PC-9 (cell line): ENCODE results near the gene NUP205. TPM values are rescaled to one million over a fixed set of nuclear protein-coding genes. Genes with fewer than 3 reads are reported as not detected.

Source experiments
- BruUV-seq: library from RNA; stranded (reverse); fragments of 400-500 nt; replicated peaks from 2 replicates; lab custom pipeline; 2021; lab: Mats Ljungman, UMichigan
- CTCF ChIA-PET: fragments of 300-600 bp; sonication (Branson Sonifier 250); formaldehyde crosslinking; loops from one replicate; lab custom pipeline; 2022; ENCODE audit warnings: antibody characterized with exemption; lab: Charles Lee
- POLR2A ChIA-PET: fragments of 300-600 bp; sonication (Branson Sonifier 250); formaldehyde crosslinking; loops from one replicate; lab custom pipeline; 2022; ENCODE audit warnings: antibody characterized with exemption; ENCODE audit not compliant: unreplicated experiment; lab: Charles Lee
- DNase-seq, 2 experiments: peaks; one replicate each; pipeline versions ENCODE4 v3.0.0 to v3.0.0-alpha.2; 2015 to 2022; ENCODE audit warnings: mixed read lengths in 1 of 2
- H2AFZ ChIP-seq: fragments of 200-600 bp; sonication (generic); 2 replicates; pipeline ENCODE4 v1.8.1; 2017; ENCODE audit warnings: antibody characterized with exemption
- H3F3A ChIP-seq: fragments of 200-600 bp; sonication (generic); 2 replicates; pipeline ENCODE4 v1.8.1; 2017; ENCODE audit warnings: antibody characterized with exemption, mild to moderate bottlenecking, low read depth; ENCODE audit not compliant: insufficient read depth
- H3K27ac ChIP-seq: fragments of 200-600 bp; sonication (generic); 2 replicates; pipeline ENCODE4 v1.6.1; 2016; ENCODE audit warnings: mixed run types
- H3K27me3 ChIP-seq: fragments of 200-600 bp; sonication (generic); 2 replicates; pipeline ENCODE4 v1.6.1; 2016; ENCODE audit warnings: low read depth, mixed run types; ENCODE audit not compliant: insufficient read depth
- H3K36me3 ChIP-seq: fragments of 200-600 bp; sonication (generic); 2 replicates; pipeline ENCODE4 v1.6.1; 2016; ENCODE audit warnings: low read depth, mixed run types
- H3K4me1 ChIP-seq: fragments of 200-600 bp; sonication (generic); replicated peaks from 2 replicates; pipeline ENCODE4 v1.6.1; 2016; ENCODE audit warnings: mixed run types; ENCODE audit not compliant: insufficient read depth
- H3K4me2 ChIP-seq: fragments of 200-600 bp; sonication (generic); 2 replicates; pipeline ENCODE4 v1.6.1; 2017; ENCODE audit warnings: mixed run types
- H3K4me3 ChIP-seq: fragments of 200-600 bp; sonication (generic); 2 replicates; pipeline ENCODE4 v1.6.1; 2016; ENCODE audit warnings: mixed run types
- H3K79me2 ChIP-seq: fragments of 200-600 bp; sonication (generic); 2 replicates; pipeline ENCODE4 v1.6.1; 2017; ENCODE audit warnings: low read depth, mixed run types
- H3K9me2 ChIP-seq: fragments of 200-600 bp; sonication (generic); 2 replicates; pipeline ENCODE4 v1.8.1; 2017; ENCODE audit warnings: mild to moderate bottlenecking; ENCODE audit not compliant: insufficient read depth
- H3K9me3 ChIP-seq: fragments of 200-600 bp; sonication (generic); 2 replicates; pipeline ENCODE4 v1.8.1; 2016; ENCODE audit warnings: low read depth; ENCODE audit not compliant: insufficient read depth
- H4K20me1 ChIP-seq: fragments of 200-600 bp; sonication (generic); 2 replicates; pipeline ENCODE4 v1.8.1; 2017; ENCODE audit not compliant: insufficient read depth
- EZH2 ChIP-seq: fragments of 200-600 bp; sonication (generic); IDR thresholded peaks from 2 replicates; pipeline ENCODE4 v1.8.0; 2017; ENCODE audit warnings: antibody characterized with exemption, low read depth
- intact Hi-C: fragments of 100-400 bp; cut with micrococcal nuclease; formaldehyde crosslinking; loops from one replicate; pipeline ENCODE4 v1.10.0; 2022; ENCODE audit not compliant: unreplicated experiment
- total RNA-seq: library from RNA; stranded (reverse); gene quantifications from 2 replicates; pipeline ENCODE4 v1.2.3, GENCODE V29; 2021
- TF ChIP-seq, protein P1 (sequence below): fragments of 200-600 bp; sonication (generic); conservative IDR thresholded peaks from 2 replicates; pipeline ENCODE4 v1.6.1; 2017; ENCODE audit warnings: mixed run types, antibody characterized with exemption, mild to moderate bottlenecking, moderate library complexity

NUP205 gene
- total RNA-seq, 1 experiment from 2014 or later: 108 TPM

DNA sequence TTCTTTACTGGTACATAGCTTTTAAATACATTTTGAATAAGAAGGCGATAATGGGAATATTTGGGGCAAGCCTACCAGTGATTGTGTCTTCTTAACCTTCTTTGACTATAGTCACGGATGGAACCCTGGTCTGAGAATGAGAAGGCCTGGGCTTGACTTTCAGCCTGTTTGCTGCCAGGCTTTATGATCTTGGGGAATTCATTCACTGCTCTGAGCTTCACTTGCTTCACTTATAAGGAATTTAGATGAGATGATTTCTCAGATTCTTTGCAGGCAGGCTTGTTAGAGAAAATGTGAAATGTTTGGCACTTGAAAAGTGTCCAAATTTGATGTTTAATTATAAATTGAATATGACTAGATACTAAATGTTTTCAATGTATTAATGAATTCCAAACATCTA, 42.5 kb downstream of the NUP205 start:
- Histone ChIP-seq H2AFZ (no peak overlapping the region), H3K4me3 (no peak overlapping the region), H3F3A (no peaks in the 10 kb centered on the region), H3K36me3 (peaks cover 51% of the 10 kb centered on the region), H3K9me3 (no peaks in the 10 kb centered on the region), H3K79me2 (no peaks in the 10 kb centered on the region), H3K9me2 (no peaks in the 10 kb centered on the region), H4K20me1 (no peaks in the 10 kb centered on the region), H3K4me1 (no peaks in the 10 kb centered on the region), H3K27me3 (no peaks in the 10 kb centered on the region), H3K4me2 (no peak overlapping the region), H3K27ac (no peak overlapping the region)
- TF ChIP-seq EZH2: no peak
- TF ChIP-seq, protein P1, sequence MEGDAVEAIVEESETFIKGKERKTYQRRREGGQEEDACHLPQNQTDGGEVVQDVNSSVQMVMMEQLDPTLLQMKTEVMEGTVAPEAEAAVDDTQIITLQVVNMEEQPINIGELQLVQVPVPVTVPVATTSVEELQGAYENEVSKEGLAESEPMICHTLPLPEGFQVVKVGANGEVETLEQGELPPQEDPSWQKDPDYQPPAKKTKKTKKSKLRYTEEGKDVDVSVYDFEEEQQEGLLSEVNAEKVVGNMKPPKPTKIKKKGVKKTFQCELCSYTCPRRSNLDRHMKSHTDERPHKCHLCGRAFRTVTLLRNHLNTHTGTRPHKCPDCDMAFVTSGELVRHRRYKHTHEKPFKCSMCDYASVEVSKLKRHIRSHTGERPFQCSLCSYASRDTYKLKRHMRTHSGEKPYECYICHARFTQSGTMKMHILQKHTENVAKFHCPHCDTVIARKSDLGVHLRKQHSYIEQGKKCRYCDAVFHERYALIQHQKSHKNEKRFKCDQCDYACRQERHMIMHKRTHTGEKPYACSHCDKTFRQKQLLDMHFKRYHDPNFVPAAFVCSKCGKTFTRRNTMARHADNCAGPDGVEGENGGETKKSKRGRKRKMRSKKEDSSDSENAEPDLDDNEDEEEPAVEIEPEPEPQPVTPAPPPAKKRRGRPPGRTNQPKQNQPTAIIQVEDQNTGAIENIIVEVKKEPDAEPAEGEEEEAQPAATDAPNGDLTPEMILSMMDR: no peak
- intact Hi-C loops: no loop called here
- ChIA-PET CTCF (no interaction called here), POLR2A (no interaction called here)
- DNase-seq: no peak
- no TSS peak for BruUV-seq

DNA sequence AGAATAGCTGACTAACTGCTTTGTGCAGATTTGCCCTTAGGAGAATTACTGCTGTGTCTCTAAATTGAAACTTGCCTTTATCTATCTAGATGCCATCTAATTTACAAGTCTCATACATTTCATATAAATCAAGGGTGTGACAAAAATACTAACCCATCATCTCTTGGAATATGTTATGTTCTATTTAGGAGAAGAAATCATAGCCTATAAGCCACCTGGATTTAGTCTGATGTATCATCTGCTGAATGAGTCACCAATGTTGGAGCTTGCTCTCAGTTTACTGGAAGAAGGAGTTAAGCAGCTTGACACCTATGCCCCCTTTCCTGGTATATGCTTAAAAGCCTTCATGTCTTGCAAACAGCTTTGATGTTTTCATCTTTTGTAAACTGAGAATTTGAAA, 43.5 kb downstream of the NUP205 start:
- H3K4me3 ChIP-seq: no peak overlapping the region
- no peaks in the 10 kb centered on the region for H3K4me1 ChIP-seq
- H3K79me2 ChIP-seq: no peaks in the 10 kb centered on the region
- H2AFZ ChIP-seq: no peak overlapping the region
- H3K9me3 ChIP-seq: no peaks in the 10 kb centered on the region
- H3F3A ChIP-seq: no peaks in the 10 kb centered on the region
- no peak overlapping the region for H3K4me2 ChIP-seq
- no peak for DNase-seq
- TF ChIP-seq, protein P1: no peak
- no peak for TF ChIP-seq EZH2
- H3K9me2 ChIP-seq: no peaks in the 10 kb centered on the region
- ChIA-PET POLR2A (no interaction called here), CTCF (no interaction called here)
- H3K27ac ChIP-seq: no peak overlapping the region
- H4K20me1 ChIP-seq: no peaks in the 10 kb centered on the region
- BruUV-seq: no TSS peak
- no peaks in the 10 kb centered on the region for H3K27me3 ChIP-seq
- intact Hi-C loops: no loop called here
- peaks cover 54% of the 10 kb centered on the region for H3K36me3 ChIP-seq

DNA sequence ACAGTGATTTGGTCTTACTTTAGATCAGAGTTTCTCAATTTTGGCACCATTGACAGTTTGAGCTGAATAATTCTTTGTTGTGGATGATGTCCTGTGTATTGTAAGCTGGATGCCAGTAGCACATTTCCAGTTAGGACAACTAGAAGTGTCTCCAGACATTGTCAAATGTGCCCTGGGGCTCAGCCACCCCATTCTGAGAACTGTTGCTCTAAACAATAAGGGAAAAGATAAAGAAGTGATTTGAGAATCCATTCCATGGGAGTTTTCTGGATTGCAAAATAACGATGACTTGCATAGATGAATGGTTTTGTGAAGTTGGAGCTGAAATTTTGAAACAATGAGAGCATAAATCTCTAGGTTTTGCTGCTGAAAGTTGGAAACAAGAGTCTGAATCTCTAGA, 44.6 kb downstream of the NUP205 start:
- no peaks in the 10 kb centered on the region for H3F3A ChIP-seq
- no peak for DNase-seq
- no peaks in the 10 kb centered on the region for H3K4me1 ChIP-seq
- H3K9me3 ChIP-seq: no peaks in the 10 kb centered on the region
- H4K20me1 ChIP-seq: no peaks in the 10 kb centered on the region
- intact Hi-C loops: no loop called here
- CTCF ChIA-PET: no interaction called here
- no peaks in the 10 kb centered on the region for H3K27me3 ChIP-seq
- H3K4me2 ChIP-seq: no peak overlapping the region
- POLR2A ChIA-PET: interaction anchor here (0.6 kb wide), 1 partner anchor 282 kb away, joined by 12 read pairs; no protein-coding TSS in a partner anchor
- H3K9me2 ChIP-seq: no peaks in the 10 kb centered on the region
- no peak overlapping the region; the same call in 1 of the 2 replicates for H3K27ac ChIP-seq
- BruUV-seq: no TSS peak
- H3K79me2 ChIP-seq: no peaks in the 10 kb centered on the region
- no peak overlapping the region for H3K4me3 ChIP-seq
- TF ChIP-seq EZH2: no peak
- TF ChIP-seq, protein P1: no peak
- no peak overlapping the region for H2AFZ ChIP-seq
- peaks cover 61% of the 10 kb centered on the region for H3K36me3 ChIP-seq
